GM12878 (cell line): ENCODE results near the gene DYNC1H1. TPM values are rescaled to one million over a fixed set of nuclear protein-coding genes. Genes with fewer than 3 reads are reported as not detected.

Source experiments
- ATF7 ChIP-seq: fragments of 450-650 bp; IDR thresholded peaks from 2 replicates; pipeline ENCODE4 v1.6.1; 2016; ENCODE audit warnings: low read depth, mild to moderate bottlenecking
- BRCA1 ChIP-seq: IDR thresholded peaks from 2 replicates; pipeline ENCODE4 v1.6.1; 2011; ENCODE audit warnings: low read depth, low read length, improper control_type of control experiment
- CEBPB ChIP-seq, 2 experiments: fragments of 150-350 bp in 1 of 2; IDR thresholded peaks; 2 replicates each; pipeline ENCODE4 v1.6.1; 2012 to 2014; ENCODE audit warnings: low read depth in 2 of 2, low read length in 2 of 2, borderline replicate concordance in 1 of 2, inconsistent platforms in 1 of 2
- CREB1 ChIP-seq: IDR thresholded peaks from 2 replicates; pipeline ENCODE4 v1.6.1; 2012; ENCODE audit warnings: low read depth, mild to moderate bottlenecking, inconsistent platforms
- EZH2 ChIP-seq: IDR thresholded peaks from 2 replicates; pipeline ENCODE4 v1.6.1; 2012; ENCODE audit warnings: low read depth, mild to moderate bottlenecking, control low read depth, inconsistent platforms, low read length, borderline replicate concordance; ENCODE audit not compliant: control insufficient read depth
- PML ChIP-seq: IDR thresholded peaks from 2 replicates; pipeline ENCODE4 v1.6.1; 2012; ENCODE audit warnings: low read length, inconsistent platforms
- PRDM15 ChIP-seq: fragments of 450-650 bp; formaldehyde crosslinking; IDR thresholded peaks from 2 replicates; pipeline ENCODE4 v1.4.0; 2020; ENCODE audit warnings: mild to moderate bottlenecking, moderate library complexity
- REST ChIP-seq: IDR thresholded peaks from 2 replicates; pipeline ENCODE4 v1.6.1; 2012; ENCODE audit warnings: mild to moderate bottlenecking, low read depth, low read length
- SRF ChIP-seq, 2 experiments: IDR thresholded peaks; 2 replicates each; pipeline ENCODE4 v1.6.1; 2011; ENCODE audit warnings: low read depth in 2 of 2, low read length in 2 of 2, mild to moderate bottlenecking in 1 of 2, moderate library complexity in 1 of 2
- ZBED1 ChIP-seq: IDR thresholded peaks from 2 replicates; pipeline ENCODE4 v1.6.1; 2016; ENCODE audit warnings: borderline replicate concordance
- ZBTB33 ChIP-seq: fragments of 450-650 bp; IDR thresholded peaks from 2 replicates; pipeline ENCODE4 v1.6.1; 2017; ENCODE audit warnings: mild to moderate bottlenecking
- ZNF274 ChIP-seq: IDR thresholded peaks from one replicate; pipeline ENCODE4 v1.8.0; 2011; ENCODE audit not compliant: insufficient read length, insufficient read depth
- polyA plus RNA-seq, 11 experiments: library from polyadenylated mRNA; depleted of rRNA in 4 of 11; unstranded in 6 of 11; stranded (reverse) in 5 of 11; fragments of >200 nt; fragmentation: Nextera tagmentation in 4 of 11; fragmentation: Illumina TruSeq in 1 of 11; extraction: Ambion mirVana in 4 of 11; extraction: Trizol in 1 of 11; gene quantifications; 1 replicate in 1 of 11; 2 replicates in 10 of 11; pipeline versions ENCODE4 v1.2.1 to v1.2.3, GENCODE V29; 2011 to 2016; ENCODE audit warnings: inconsistent platforms in 2 of 11, missing spikeins in 2 of 11, low read depth in 1 of 11
- total RNA-seq, 4 experiments: library from RNA; depleted of rRNA in 3 of 4; stranded (reverse); fragments of >200 nt in 3 of 4; fragmentation: Illumina TruSeq in 1 of 4; extraction: Trizol in 1 of 4; gene quantifications; 2 replicates each; pipeline versions ENCODE4 v1.2.1 to v1.2.3, GENCODE V29; 2013 to 2021
- TF ChIP-seq, protein P1 (sequence below): fragments of 450-650 bp; IDR thresholded peaks from 2 replicates; pipeline ENCODE4 v1.6.1; 2017; ENCODE audit warnings: mild to moderate bottlenecking, moderate library complexity

The DYNC1H1 gene
- total and polyA plus RNA-seq, 10 of the 15 experiments (the other 5 are each of a cell fraction or from before 2014, with no cell fraction given) = 38.4 to 291 (median 111) TPM

GRCh38 chr14:102029956-102030355 is 65.6 kb downstream of the DYNC1H1 start (continued):
- TF ChIP-seq, protein P1, sequence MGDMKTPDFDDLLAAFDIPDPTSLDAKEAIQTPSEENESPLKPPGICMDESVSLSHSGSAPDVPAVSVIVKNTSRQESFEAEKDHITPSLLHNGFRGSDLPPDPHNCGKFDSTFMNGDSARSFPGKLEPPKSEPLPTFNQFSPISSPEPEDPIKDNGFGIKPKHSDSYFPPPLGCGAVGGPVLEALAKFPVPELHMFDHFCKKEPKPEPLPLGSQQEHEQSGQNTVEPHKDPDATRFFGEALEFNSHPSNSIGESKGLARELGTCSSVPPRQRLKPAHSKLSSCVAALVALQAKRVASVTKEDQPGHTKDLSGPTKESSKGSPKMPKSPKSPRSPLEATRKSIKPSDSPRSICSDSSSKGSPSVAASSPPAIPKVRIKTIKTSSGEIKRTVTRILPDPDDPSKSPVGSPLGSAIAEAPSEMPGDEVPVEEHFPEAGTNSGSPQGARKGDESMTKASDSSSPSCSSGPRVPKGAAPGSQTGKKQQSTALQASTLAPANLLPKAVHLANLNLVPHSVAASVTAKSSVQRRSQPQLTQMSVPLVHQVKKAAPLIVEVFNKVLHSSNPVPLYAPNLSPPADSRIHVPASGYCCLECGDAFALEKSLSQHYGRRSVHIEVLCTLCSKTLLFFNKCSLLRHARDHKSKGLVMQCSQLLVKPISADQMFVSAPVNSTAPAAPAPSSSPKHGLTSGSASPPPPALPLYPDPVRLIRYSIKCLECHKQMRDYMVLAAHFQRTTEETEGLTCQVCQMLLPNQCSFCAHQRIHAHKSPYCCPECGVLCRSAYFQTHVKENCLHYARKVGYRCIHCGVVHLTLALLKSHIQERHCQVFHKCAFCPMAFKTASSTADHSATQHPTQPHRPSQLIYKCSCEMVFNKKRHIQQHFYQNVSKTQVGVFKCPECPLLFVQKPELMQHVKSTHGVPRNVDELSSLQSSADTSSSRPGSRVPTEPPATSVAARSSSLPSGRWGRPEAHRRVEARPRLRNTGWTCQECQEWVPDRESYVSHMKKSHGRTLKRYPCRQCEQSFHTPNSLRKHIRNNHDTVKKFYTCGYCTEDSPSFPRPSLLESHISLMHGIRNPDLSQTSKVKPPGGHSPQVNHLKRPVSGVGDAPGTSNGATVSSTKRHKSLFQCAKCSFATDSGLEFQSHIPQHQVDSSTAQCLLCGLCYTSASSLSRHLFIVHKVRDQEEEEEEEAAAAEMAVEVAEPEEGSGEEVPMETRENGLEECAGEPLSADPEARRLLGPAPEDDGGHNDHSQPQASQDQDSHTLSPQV = no peak
- TF ChIP-seq PRDM15 (CRISPR knock-in tag) (no peak), REST (no peak), CREB1 (no peak), SRF (IDR thresholded peaks at IDR 0.05; ENCODE audit: low read depth in 2 of 2, low read length in 2 of 2) (no peak), CEBPB (IDR thresholded peaks at IDR 0.05; ENCODE audit: borderline replicate concordance in 1 of 2, low read depth in 2 of 2, low read length in 2 of 2) (no peak), BRCA1 (no peak), EZH2 (no peak), ATF7 (no peak), ZBED1 (no peak), PML (no peak), ZBTB33 (no peak), ZNF274 (no peak)
